ENCODE data around the gene TIPIN. TPM values are rescaled to one million over a fixed set of nuclear protein-coding genes. Genes with fewer than 3 reads are reported as not detected.

TIPIN gene
- total RNA-seq, 1 experiment from 2014 or later = 22.2 TPM

GRCh38 chr15:66388576-66388975 lies 32.1 kb upstream of the TIPIN start:
- peaks cover 22% of the 10 kb centered on the region for H3K36me3 Mint-ChIP-seq
- ChIA-PET POLR2A (interaction anchor here (0.5 to 1.4 kb wide), 3 partner anchors 16 to 132 kb away, joined by 3 to 4 read pairs (median 4); partner anchors contain the start of gene ZWILCH), CTCF (interaction anchor here (0.9 to 3.6 kb wide), 5 partner anchors 16 to 136 kb away, joined by 3 to 41 read pairs (median 4); partner anchors contain the start of gene SNAPC5)
- peak overlapping the region; percentile 95 for H3K4me3 Mint-ChIP-seq
- TF ChIP-seq ATF2 (CRISPR knock-in tag; IDR thresholded peaks at IDR 0.05; ENCODE audit: borderline replicate concordance, low read depth) (no peak), NFATC4 (CRISPR knock-in tag; IDR thresholded peaks at IDR 0.05) (no peak), TEAD4 (CRISPR knock-in tag; IDR thresholded peaks at IDR 0.05) (no peak), ZNF512 (CRISPR knock-in tag; IDR thresholded peaks at IDR 0.05; ENCODE audit: borderline replicate concordance) (no peak), ZNF232 (CRISPR knock-in tag; IDR thresholded peaks at IDR 0.05) (no peak), TP53 (CRISPR knock-in tag; IDR thresholded peaks at IDR 0.05) (no peak), MXD4 (CRISPR knock-in tag; IDR thresholded peaks at IDR 0.05; ENCODE audit: borderline replicate concordance) (no peak), ZNF138 (CRISPR knock-in tag; conservative IDR thresholded peaks at IDR 0.05) (no peak), ERG (CRISPR knock-in tag; IDR thresholded peaks at IDR 0.05) (no peak), SMAD4 (CRISPR knock-in tag; IDR thresholded peaks at IDR 0.05) (no peak), SMAD3 (CRISPR knock-in tag; IDR thresholded peaks at IDR 0.05; ENCODE audit: borderline replicate concordance) (no peak), USF1 (CRISPR knock-in tag; IDR thresholded peaks at IDR 0.05) (no peak), ELF4 (CRISPR knock-in tag; IDR thresholded peaks at IDR 0.05; ENCODE audit: low read depth) (no peak), ARID4B (CRISPR knock-in tag; IDR thresholded peaks at IDR 0.05; ENCODE audit: borderline replicate concordance) (no peak), AFF4 (CRISPR knock-in tag; IDR thresholded peaks at IDR 0.05; ENCODE audit: borderline replicate concordance) (no peak), ZNF317 (CRISPR knock-in tag; IDR thresholded peaks at IDR 0.05; ENCODE audit: borderline replicate concordance, low read depth) (no peak)
- DNase-seq (ENCODE audit: low spot score) (no peak), ATAC-seq (no peak)
- peak overlapping the region; percentile 74; the same call in 1 of the 2 replicates for H3K27ac Mint-ChIP-seq
- no peaks in the 10 kb centered on the region for H3K9me3 Mint-ChIP-seq
- peaks cover 51% of the 10 kb centered on the region for H3K4me1 Mint-ChIP-seq
- peaks cover 3% of the 10 kb centered on the region; the same call in 1 of the 2 replicates for H3K27me3 Mint-ChIP-seq (ENCODE audit: low read depth)
